Tongue (tissue), 2 donors: ENCODE data around the gene USP28. TPM values are rescaled to one million over a fixed set of nuclear protein-coding genes. Genes with fewer than 3 reads are reported as not detected.
"Not testable (repeated sequence)": the region's sequence is repeated elsewhere in the genome, so short reads cannot be mapped to it uniquely, and the experiment has no call there.

ENCODE experiments used
- DNase-seq: peaks from one replicate; pipeline ENCODE4 v3.0.0-alpha.2; 2015
- total RNA-seq: library from RNA; depleted of rRNA; stranded (reverse); fragments of >200 nt; gene quantifications from one replicate; pipeline ENCODE4 v1.2.3, GENCODE V29; 2014

The USP28 gene
- total RNA-seq, 1 donor from 2014 or later = 107 TPM

DNA sequence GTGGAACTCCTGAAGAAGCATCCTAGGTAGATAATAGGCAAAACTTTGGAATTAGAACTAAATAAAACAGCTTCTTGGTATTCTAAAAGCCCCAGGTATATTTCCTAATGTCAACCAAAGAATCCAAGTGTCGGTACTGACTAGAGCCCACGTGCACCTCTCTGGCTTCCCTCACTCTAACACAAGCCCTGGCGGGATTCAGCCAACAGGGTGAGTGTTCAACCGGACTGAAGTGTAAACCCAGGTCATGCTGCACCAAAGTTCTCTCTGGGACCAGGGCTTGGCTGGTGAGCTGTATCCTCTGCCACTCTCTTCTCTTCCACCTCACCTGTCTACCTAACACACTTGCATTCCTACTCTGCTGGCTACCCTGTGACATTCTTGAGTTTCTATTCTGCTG, 40.1 kb downstream of the USP28 start:
- DNase-seq = no peak

DNA sequence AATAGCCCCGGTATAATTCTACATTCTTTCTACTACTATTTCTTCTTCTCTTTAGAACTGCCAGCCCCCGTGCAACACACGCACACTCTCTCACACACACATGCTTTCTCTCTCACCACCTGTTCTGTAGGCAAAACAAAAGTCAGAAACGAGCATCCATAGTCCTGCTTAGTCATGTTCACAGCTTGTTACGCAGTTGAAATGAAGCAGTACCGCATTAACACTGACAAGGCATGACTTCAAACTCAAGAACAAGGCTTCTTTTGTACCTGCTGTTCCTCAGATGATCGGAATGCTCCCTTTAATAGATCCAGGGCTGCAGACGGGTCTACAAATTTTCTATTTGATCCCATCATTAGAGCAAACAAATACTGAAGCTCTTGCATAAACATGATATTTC, 42.2 kb downstream of the USP28 start:
- DNase-seq = no peak

DNA sequence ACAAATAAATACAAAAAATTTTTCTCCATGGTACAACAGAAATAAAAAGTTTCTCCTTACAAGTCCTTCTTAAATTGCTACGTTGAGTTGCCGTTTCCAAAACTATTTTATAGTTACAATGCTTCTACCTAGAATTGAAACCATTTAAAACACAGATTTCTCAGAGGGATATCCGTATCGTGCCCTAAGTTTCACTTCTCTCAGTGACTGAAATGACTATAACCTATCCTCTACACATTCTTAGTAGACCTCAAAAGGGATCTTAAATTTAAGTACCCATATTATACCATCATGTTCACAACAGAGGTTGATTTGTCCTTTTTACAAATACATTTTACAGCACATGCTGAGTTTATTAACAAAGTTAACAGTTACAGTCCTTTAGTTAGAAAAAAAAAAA, 44.1 kb downstream of the USP28 start:
- no peak for DNase-seq

DNA sequence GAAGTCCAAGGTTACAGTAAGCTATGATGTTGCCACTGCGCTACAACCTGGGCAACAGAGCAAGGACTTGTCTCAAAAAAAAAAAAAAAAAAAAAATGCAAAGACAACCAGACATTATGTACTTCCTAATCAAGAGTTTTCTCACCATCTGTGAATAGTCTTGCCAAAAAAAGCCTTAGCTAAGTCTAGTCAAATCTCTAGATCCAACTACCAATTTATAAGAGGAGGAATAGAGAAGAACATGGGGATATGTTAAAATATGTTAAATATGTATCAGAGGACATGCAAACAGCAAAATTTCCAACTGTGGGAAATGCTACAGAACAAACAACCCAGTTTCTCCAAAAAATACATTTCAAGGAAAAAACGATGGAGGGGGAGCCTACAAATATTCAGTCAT, 45.6 kb downstream of the USP28 start:
- no peak for DNase-seq

DNA sequence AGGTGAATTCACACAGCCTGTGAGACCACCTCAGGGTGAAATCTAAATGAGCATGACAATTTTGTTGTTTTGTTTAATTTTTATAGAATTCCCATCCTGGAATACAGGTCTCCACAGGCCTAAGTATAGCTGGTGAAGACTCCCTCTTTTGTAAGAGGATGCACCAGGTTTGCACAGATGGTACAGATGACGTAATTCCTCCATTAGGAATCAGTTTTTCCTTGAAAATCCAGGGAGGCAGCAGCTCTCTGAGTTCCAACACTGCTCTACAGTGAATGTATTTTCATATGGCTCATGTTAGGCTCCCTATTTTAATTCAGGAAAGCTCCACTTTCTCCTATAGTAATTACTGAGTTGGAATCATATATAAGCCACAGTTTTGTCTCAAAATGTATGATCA, 47.2 kb downstream of the USP28 start:
- no peak for DNase-seq

DNA sequence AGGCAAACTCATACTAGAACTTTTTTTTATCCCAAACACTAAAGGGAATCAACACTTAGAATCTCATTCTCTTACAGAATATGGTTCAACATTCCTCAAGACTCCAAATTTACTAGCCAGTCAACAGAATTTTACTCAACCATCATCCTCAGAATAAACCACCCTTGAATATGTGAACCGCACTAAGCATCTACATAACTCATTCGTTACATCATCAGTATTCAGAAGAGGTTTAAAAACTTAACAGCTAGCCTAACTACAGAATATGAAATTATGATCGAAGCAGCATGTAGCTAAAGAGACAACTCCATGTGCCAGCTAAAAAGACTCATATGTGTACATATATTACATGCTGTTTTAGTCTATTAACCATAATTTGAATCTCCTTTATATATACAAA, 47.9 kb downstream of the USP28 start:
- no peak for DNase-seq

DNA sequence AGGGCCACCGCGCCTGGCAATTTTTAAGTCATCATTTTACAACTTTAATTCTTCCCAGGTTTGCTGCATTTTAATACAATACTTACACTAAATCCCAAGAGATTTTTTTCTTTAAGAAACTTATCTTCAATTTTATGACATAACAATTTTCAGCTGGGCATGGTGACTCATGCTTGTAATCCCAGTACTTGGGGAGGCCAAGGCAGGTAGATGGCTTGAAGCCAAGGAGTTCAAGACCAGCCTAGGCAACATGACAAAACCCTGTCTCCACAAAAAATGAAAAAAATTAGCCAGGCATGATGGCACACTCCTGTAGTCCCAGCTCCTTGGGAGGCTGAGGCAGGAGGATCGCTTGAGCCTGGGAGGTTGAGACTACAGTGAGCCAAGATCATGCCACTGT, 56.9 kb downstream of the USP28 start:
- no peak for DNase-seq

DNA sequence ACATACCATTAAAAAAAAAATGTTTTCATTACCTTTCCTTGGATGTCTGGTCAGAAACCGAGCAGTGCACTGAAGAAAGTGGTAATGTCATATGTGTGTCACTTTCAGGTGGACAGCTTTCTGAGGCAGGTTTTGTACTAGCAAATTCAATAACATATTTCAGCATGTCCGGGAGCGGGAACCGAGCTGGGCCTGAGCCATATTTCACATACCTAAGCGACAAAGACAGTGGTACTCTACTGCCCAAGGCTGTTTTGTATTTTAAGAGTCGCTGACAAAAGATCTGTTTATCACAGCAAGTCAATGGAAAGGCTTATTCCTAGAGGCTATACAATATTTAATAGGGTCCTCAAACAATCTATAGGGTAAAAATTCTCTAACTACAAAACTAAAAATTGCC, 57.7 kb downstream of the USP28 start:
- DNase-seq = no peak

DNA sequence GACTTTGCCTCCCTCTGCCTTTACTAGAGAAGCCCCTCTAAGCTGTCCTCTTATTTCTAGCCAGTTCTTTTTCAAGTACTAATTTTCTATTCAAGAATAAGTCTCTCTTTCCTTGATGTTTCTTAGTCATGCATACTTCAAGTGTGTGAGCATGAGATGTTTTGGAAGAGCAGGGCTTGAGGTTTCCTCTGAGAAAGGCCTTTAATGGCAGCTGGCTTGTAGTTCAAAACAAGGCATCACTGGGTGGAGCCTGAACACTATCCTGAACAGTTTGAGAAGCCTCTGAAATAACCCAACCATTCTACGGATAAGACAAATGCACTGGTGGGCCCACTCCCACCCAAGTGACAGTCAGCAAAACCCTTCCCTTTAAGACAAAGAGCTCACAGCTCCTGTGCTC, 58.2 kb downstream of the USP28 start:
- DNase-seq = no peak

DNA sequence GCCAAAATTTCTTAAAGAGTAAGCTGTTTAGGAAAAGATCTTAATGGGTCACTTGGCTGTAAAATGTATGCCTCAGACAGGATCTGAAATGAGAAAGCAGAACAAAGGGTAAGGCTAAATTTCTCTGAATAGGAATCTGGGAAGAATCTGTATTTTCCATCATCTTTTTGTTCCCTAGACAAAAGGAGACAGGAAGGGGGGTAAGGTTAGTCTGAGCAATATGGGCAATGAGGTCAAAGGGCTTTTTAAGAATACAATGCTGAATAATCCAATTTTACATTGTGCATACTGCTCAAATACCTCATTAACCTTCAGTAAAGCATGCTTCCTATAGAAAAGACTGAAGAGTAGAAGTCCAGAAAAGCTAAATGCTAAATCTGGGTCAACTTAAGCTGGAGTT, 61.2 kb downstream of the USP28 start:
- no peak for DNase-seq

DNA sequence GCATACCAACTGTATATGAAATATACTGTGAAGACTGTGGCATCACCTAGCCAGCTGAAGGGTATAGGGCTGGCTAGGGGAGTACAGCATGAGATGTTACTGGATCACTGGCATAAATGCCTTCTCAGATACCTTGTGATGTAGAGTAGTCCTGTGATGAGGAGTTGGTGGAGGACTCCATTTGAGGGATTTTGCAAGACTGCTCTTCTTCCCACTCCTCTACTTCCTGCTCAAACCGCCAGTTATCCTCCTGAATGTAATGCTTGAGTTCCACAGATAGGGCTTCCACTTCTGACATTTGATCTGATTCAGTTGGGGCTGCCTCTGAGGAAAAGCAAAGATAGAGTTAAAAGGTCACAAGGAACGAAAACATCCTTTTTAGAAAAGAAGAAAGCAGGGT, 66.4 kb downstream of the USP28 start:
- no peak for DNase-seq

DNA sequence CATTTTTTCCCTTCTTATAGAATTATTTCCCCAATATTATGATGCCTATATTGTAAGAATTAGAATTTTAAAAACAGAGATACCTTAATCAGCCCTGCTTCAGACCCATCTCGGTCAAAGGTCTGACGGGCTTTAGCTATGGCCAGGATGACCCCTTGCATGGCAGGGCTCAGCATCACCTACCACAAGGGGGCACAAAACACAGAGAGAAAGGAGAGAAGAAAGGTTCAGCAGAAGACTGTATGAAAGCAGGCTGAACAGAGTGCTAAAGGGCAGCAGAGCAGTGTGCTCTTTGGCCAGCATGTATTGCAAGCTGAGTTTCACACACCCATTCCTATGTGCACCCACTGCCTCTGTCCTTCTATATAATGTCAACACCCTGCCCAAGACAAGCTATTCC, 69.0 kb downstream of the USP28 start:
- peak; percentile 14 for DNase-seq

DNA sequence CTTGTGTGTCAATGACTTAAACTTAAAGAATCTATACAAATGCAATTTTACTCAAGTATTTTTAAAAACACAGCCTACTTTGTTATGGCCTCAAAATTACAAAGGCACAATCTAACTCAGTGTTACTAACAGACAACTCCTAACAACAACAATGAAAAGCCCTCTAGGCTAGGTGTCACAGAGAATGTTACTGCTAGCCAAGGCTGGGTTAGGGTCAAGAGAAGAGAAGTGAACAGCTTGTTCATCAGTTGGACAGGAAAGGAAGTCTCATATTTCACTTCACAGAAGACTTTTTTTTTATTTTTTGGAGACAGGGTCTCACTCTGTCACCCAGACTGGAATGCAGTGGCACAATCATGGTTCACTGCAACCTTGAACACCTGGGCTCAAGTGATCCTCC, 69.7 kb downstream of the USP28 start:
- no peak for DNase-seq

DNA sequence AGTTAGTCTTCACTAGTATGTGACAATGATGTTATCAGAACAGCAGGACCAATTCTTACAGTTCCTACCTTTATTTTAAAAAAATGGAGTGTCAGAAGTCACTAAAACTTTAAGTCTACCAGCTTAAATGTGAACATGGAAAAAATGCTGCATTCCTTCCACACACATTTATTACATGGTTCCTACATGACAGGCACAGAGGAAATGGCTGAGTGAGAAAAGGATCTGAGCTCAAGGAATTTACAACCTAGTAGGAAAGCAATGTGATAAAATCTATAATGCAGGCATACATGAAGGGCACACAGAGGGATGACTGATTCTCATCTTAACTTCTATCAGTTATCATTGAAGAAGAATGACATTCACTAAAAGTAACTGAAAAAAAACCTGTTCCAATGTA, 72.8 kb downstream of the USP28 start:
- DNase-seq = no peak

DNA sequence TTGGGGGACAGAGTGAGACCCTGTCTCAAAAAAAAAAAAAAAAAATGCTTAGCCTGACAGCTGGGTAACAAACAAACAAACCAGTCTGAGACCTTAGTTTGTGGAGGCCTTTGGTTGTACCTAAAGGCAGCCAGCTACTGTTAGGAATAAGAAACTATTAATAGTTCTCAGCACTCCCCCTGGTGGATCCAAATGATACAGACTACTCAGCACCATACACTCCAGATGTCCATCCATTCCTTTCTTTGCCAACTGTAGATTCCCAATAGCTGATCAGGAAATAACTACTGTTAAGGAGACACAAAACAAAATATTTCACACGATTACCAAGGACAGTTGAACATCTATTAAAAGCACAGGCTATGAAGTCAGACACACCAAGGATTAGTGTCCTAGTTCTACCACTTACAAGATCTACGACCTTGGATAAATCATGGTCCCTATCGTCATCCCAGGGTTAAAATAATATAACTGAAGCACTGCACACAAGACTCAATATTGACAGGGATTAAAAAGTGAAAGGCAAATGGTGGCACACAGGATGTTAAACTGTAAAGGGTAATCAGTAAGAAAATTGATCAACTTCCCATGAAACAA, 78.6 kb downstream of the USP28 start:
- peak; percentile 67 for DNase-seq

DNA sequence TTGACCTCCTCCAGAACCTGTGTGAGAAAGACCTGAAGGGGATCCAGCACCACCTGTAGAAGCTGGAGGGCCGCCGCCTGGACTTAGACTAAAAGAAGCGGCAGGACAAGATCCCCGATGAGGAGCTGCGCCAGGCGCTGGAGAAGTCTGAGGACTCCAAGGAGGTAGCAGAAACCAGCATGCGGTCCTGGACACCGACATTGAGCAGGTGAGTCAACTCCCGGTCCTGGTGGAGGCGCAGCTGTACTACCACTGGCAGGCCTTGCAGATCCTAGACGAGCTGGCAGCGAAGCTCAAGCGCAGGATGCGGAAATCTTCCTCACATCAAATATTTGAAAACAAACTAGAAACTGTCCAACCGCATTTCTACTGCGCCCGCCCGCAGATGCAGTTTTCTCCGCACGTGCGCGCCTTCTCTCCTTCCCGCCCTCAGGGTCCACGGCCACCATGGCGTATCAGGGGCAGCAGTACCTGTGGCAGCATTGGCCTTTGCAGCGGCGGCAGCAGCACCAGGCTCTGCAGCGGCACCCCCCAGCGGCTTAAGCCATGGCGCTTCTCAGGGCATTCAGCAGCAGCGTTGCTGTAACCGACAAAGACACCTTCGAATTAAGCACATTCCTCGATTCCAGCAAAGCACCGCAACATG, 85.6 kb downstream of the USP28 start:
- no peak for DNase-seq

DNA sequence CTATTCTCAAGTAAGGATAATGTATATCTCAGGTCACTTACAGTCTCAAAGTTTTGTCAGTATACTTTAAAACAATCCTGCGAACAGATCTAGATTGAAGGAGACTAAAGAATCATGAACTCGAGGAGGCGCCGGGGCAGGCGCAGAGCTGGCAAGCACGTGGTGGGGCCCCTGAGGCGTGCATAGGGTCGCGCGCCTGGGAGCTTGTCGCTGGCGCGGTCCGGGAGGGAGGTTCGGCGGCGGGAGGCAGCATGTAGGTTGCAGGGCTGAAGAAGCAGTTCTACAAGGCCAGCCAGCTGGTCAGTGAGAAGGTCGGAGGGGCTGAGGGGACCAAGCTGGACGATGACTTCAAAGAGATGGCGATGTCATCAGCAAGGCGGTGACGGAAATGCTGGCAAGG, 86.4 kb downstream of the USP28 start:
- not testable (repeated sequence) for DNase-seq

DNA sequence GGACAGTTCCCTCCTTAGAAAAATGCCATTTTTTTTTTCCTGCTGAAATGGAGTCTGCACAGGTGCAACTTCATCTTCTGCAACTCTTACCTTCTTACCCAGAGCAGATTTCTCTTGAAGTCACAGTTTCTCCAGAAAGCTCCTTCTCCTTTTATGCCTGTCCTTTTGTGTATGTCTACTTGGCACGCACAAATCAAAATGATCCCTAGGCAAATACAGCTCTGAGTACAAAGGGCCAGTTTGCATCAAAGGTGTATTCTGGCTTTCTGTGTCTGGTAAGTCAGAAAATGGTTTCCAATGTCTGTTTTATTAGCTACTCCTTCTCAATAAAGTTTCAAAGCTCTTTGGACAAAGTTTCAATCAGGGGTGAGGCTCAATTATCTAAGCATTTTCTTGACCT, 93.2 kb downstream of the USP28 start:
- DNase-seq = no peak

DNA sequence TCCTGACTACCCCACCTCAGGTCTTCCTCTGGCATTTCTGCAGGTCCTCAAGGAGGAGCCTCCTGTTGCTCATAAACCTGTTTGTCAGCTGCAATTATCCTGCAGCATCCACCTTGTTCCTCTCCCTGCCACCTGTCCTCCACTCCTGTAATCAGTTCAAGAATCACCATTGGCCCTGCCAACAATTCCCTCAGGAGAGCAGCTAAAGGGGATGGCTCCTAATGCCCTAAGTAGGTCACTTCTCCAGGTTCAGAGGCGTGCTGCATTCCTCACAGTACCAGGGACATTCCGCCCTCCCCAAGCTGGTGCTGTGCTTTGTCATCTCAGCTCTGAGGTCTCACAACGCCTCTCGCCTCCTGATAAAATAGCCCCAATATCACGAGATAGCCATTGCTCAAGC, 93.7 kb downstream of the USP28 start:
- no peak for DNase-seq

DNA sequence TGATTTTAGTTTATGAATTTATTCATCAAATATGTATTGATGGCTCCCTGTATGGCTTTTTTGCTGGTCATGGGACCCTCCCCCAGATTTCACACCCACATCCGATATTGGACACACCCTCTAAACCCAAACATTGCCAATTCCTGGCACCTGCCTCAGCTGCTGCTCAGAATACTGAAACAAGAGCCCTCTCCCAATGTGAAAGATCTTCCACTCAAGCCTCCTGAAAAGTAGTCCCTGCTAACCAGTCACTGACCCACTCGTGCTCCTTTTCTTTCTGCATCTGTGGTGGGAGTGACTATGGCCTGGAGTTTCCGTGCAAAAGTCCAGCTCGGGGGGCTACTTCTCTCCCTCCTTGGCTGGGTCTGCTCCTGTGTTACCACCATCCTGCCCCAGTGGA, 95.9 kb downstream of the USP28 start, which contains the start of gene CLDN25:
Gene CLDN25 (plus strand): TSS at position 301 of the 400 bp plus-strand sequence. CDS start 0 bp downstream, at position 301.
- no peak for DNase-seq

DNA sequence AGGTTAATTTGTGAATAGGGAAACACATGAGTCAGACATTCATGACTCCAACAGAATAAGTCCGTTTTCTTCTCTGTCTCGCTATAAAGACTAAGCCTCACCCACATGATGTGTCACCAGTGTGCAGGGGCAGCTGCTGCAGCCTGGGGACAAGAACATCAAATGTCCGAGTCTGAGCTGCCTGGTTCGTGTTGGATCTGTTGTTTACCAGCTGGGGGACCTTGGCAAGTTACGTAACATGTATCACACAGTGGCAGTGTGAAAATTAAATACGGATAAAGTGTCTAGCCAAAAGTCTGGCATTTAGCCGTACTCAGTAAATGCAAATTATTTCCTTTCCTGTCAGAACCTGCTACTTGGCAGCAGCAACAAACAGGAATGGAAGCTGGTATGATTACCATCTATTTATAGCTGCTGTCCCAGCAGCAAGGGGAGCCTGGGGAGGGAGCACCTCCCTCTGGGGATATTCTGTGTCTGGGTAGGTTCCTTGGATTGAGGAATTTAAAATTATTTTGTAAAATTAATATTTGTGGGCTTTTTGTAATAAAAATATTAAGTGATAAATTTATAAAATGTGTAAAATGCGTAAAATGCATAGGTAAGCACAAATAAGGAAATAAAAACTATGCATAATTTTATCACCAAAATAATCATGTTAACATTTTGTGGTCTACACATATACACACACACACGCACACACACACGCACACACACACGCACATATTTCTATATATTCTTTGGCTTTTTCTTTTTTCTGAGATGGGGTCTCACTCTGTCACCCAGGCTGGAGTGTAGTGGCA, 97.1 kb downstream of the USP28 start:
- DNase-seq = peak; percentile 65

DNA sequence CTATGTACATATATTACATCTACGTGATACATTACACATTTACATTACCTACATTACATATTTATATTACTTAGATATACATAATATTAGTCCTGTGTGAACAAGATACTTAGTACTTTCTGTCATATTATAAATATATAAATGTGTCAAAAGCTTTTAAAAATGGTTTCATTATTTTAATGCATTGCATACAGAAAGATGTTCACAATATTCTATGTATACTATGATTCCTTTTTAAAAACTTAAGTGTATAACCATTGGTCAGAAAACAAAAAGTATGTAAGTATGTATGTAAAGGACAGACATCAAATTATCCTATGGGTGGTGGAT, 101.2 kb downstream of the USP28 start:
- DNase-seq = no peak

DNA sequence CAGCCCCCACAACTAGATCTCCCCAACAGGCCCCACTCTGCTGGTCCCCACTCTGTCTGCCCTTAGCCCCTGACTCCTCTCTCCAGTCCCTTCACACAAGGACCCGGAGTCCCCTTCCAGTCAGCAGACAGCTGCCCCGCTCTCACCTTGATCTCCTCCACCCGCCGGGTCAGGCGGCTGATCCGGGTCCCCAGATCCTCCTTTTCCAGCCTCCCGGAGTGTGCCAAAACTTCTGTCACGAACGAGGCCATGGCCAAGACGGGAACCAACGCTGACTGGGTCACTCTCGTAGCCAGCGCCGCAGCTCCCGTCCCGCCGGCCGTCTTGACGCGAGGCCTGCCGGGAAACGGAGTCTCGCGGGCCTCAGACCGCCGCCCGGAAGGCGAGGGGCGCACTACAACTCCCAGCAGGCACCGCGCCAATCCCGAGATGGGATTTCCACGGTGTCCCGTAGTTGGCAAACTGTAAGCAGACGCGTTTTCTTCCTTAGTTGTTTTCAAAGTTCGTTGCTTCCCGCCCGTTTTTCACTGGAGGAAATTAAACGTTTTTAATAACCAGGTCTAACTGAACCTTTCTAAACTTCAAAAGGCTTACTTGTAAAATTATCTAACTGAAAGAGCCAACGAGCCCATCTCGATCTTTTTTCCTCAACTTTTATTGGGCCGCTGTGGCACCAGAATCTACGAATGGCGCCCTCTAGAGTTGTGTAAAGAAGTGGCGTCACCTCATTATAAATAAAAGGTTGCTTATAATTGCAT, 101.8 kb downstream of the USP28 start, which contains the start of gene ZW10:
Gene ZW10 (minus strand): TSS at position 277 of the 758 bp plus-strand sequence. CDS start 26 bp downstream, at position 251.
- peak; percentile 99 for DNase-seq
